ENCODE measurements around the gene PDE1A.
"Not testable (repeated sequence)": the region's sequence is repeated elsewhere in the genome, so short reads cannot be mapped to it uniquely, and the experiment has no call there.

PDE1A gene

DNA sequence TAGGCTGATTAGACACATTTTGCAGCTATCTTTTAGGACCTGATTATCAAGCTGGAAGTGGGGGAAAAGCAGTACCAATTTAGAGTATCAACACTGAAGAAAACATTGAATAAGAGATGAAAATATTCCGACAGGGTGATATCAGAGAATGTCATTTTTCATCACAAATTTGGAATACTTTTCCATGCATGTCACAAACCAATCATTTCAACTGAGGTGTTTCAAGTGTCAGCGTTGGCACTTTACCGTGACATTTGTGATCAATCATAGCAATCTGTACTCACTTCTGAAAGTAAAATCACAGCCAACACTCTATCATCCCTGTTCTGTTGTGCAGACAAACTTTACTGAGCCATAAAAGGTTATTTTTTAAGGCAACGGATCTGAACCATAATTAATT lies 75.4 kb downstream of the PDE1A start:
- no peak for DNase-seq

DNA sequence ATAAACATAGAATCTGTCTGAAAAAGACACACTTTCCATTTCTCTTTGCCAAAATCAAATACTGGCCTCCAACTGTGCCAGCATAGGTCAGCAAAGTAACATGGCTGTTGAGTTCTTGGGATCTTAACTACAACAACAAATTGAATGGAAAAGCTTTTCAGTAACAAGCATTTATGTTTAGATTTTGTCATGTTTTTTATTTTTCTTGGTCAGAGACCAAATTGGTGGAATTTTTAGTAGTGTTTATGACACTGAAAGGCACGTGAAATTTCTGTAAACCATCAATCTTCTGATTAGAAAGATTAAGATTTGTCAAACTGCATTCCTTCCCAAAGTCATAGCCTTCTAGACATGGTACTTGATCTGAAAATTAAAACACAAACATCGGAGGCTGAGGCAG lies 77.6 kb downstream of the PDE1A start:
- no peak for DNase-seq

GRCh38 chr2:182345384-182345783 lies 81.5 kb downstream of the PDE1A start:
- DNase-seq = no peak

DNA sequence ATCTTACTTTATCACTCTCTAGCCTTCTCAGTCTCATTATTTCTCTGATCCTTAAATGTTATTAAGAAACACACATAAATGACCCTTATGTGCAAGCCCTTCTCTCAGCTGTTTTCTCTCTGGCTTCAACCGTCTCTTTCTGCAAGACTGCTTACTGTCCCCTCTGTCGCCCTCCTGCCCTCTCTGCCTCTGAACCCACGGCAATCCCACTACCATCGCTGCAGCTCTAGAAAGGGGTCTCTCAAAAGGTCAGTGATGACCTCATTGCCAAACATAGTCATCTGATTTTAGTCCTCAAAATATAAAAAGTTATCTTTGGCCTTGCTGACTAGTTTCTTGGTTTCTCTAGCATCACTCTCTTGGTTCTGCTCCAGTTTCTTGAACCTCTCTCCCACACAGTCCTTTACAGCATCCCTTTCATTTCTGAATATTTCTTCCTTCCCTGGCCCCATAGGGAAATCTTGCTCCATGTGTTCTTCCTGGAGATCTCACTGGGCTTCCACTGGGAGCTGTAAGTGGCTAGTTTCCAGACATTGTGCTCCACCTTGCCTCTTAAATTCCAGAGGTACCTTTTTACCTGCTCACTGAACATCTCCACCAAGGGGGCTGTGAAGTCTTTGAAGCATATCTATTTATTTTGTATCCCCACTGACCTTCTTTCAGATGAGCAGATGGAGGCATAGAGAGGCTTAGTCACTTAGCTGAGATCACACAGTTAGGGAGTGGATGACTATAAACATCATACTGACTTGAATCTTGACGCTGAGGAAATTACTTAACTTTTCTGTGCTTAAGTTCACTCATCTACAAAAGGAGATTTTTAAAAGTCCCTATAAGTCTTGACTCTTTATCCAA lies 96.2 kb downstream of the PDE1A start:
- DNase-seq = no peak

GRCh38 chr2:182324665-182325064 lies 102.2 kb downstream of the PDE1A start:
- no peak for DNase-seq

GRCh38 chr2:182321096-182321495 lies 105.7 kb downstream of the PDE1A start:
- no peak for DNase-seq

- no peak for DNase-seq
Observed at GRCh38 chr2:182319556-182320505, 107.0 kb downstream of the PDE1A start.

DNA sequence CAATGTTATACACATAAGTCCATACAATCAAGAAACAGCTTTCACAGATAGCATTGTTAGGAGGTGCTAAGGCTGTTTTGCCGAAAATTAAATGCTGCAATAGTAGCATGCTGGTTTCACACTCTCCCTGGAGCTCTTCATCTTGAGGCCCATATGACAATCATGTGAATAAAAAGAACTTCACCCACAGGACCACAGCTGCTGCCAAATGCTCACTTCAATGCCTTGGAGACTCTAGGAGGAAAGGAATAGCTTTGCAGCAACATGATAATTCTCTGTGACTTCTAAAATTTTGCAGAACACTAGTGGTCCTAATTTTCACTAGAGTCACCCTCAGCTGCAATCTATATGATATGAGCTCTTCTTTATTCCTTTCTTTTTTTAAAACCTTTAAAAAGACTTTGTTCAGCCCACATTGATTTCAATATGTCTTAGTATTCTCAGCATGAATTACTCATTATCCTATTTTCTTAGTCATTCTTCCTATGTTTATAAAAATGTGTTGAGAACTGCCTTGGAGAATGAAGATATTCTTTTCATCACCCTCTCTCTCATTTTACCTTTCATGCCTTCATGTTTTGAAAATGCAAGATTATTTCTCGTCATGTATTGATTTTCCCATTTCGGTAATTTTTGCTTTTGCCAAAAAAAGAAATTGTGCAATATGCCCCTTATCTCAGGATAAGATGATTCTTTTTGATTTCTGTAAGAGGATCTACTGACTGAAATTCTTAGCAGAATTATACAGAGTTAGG lies 108.2 kb downstream of the PDE1A start:
- no peak for DNase-seq

- DNase-seq = no peak
Observed at GRCh38 chr2:182316950-182317349, 109.9 kb downstream of the PDE1A start.

DNA sequence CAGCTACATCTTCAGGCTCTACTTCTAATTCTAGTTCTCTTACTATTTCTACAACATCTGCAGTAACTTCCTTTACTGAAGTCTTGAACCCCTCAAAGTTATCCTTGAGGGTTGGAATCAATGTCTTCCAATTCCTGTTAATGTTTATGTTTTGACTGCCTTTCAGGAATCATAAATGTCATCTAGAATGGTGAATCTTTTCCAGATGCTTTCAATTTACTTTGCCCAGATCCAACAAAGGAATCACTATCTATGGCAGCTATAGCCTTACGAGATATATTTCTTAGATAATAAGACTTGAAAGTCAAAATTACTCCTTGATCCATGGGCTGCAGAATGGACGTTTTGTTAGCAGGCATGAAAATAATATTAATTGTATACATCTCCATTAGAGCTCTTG lies 123.9 kb downstream of the PDE1A start:
- no peak for DNase-seq

GRCh38 chr2:182302174-182302573 lies 124.7 kb downstream of the PDE1A start:
- no peak for DNase-seq

- DNase-seq = no peak
Observed at GRCh38 chr2:182301093-182301492, 125.7 kb downstream of the PDE1A start.

- no peak for DNase-seq
Observed at GRCh38 chr2:182300608-182301007, 126.2 kb downstream of the PDE1A start.

- DNase-seq = no peak
Observed at GRCh38 chr2:182299632-182300031, 127.2 kb downstream of the PDE1A start.

DNA sequence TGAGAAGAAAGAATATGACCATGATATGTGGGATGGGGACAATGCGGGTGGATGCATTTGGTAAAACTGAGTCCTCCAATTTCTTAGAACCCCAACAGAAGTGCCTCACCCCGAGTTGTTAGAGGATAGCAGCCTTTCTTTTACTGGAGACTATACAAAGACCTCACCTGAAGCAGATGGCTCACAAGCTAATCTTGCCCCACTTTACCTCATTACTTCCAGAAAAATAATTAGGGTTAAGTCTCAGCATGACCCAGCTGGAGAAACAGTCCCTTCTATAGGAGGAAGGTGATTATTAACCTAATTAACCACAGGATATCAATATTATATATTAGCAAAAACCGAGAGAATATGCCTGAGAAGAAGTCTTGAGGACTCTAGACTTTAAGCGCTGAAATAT lies 128.4 kb downstream of the PDE1A start:
- DNase-seq = no peak

DNA sequence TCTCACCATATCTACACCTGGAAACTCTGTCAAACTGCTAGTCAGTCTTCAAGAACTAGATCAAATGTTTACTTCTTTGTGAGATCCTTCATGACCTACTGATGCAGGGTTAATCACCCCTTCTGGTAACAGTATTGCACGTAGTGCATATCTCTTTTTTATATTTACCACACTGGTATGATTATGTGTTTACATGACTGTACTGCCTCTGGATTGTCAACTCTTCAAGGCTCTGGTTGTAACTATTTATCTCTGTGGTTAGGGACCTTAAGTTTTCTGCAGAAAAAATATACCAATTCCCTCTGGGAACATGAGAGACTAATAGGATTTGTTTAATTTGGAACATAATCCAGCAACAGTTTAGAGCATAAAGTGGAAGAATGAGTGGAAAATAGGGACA lies 135.5 kb downstream of the PDE1A start:
- no peak for DNase-seq

- DNase-seq = no peak
Observed at GRCh38 chr2:182283512-182283911, 143.3 kb downstream of the PDE1A start.

GRCh38 chr2:182281276-182281675 lies 145.6 kb downstream of the PDE1A start:
- DNase-seq = no peak

DNA sequence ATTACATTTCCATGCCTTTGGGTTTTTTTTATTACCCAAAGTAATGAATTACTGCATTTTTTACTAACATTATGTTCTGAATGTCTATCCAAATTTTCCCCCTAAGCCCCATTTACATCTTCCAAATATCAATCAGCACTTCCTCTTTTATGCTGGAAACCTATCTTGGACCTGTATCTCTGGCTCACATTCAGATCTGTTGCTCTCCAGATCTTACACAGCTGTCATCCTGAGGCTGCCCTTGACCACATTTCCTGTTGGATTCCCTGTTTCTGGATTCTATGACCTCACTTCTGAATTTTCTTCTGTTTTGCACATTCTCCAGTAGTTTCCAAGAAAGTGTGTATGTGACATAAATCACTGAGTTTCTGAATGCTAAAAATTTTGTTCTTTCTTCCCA lies 146.7 kb downstream of the PDE1A start:
- DNase-seq = no peak

GRCh38 chr2:182276662-182277061 lies 150.2 kb downstream of the PDE1A start:
- not testable (repeated sequence) for DNase-seq

DNA sequence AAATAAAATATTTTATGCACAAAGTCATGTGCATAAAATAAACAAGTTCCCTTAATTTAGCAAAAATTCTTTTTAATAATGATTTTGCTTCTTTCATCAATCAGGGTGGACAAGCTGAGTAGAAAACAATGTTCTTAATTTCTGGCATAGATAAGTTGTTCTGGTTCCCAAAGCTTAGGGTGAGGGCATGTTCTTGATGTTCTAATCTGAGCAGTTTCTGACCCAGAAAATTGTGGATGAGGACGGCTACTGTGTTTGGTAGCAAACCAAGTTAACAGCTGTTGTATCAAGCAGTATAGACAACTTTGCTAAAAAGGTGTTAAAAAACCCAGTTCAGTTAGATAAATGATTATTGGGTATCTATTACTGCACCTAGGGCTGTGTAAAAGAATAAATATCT lies 158.9 kb downstream of the PDE1A start:
- no peak for DNase-seq

DNA sequence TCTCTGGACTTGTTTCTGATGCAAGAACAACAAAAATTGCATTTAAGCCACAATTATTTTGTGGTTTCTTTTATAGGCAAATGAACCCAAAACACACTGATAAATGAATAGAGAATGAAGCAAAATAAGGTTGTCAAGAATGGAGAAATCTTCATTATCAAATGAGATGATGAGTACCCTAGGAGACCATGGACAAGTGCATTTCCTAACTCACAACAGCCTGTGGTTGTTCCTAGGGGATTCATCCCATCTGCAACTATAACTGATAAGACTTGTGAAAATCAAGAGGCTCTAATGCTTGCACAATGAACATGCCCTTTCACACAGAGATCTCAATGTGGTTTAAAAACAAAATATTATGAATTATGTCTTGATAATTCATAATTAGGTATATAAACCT lies 159.9 kb downstream of the PDE1A start:
- DNase-seq = no peak

- DNase-seq = no peak
Observed at GRCh38 chr2:182265718-182266117, 161.1 kb downstream of the PDE1A start.
